Esophagus (tissue), 2 donors: Measurements from ENCODE around the gene COL4A2. TPM values are rescaled to one million over a fixed set of nuclear protein-coding genes. Genes with fewer than 3 reads are reported as not detected.

Experiments
- H3K27ac ChIP-seq, 2 donors: one replicate each; pipeline ENCODE4 v1.5.1; 2013; ENCODE audit warnings: low read depth in 2 of 2, mild to moderate bottlenecking in 2 of 2, inconsistent platforms in 1 of 2, low read length in 1 of 2, moderate library complexity in 1 of 2
- H3K27me3 ChIP-seq, 2 donors: one replicate each; pipeline ENCODE4 v1.6.1; 2013; ENCODE audit warnings: low read length in 2 of 2, control low read depth in 1 of 2, mild to moderate bottlenecking in 1 of 2; ENCODE audit not compliant: insufficient read depth in 2 of 2, control insufficient read depth in 1 of 2
- H3K36me3 ChIP-seq, 2 donors: one replicate each; pipeline ENCODE4 v1.6.1; 2013; ENCODE audit warnings: low read length in 1 of 2; ENCODE audit not compliant: control insufficient read depth in 2 of 2, insufficient read depth in 2 of 2
- H3K4me1 ChIP-seq, 2 donors: one replicate each; pipeline ENCODE4 v1.6.1; 2013; ENCODE audit warnings: low read length in 1 of 2; ENCODE audit not compliant: control insufficient read depth in 2 of 2, insufficient read depth in 2 of 2
- H3K4me3 ChIP-seq, 2 donors: one replicate each; pipeline ENCODE4 v1.5.1; 2013; ENCODE audit warnings: low read length in 2 of 2, mild to moderate bottlenecking in 2 of 2, low read depth in 1 of 2, moderate library complexity in 1 of 2
- H3K9me3 ChIP-seq, 2 donors: one replicate each; pipeline ENCODE4 v1.6.1; 2013; ENCODE audit warnings: mild to moderate bottlenecking in 2 of 2, low read depth in 1 of 2, low read length in 1 of 2, moderate library complexity in 1 of 2; ENCODE audit not compliant: control insufficient read depth in 2 of 2, insufficient read depth in 1 of 2
- WGBS, 2 donors: extraction: QIAGEN DNeasy Blood & Tissue Kit; methylation state at CpG; one replicate each; pipeline ENCODE4 v1.1.7; 2013; 5-methylcytosine and 5-hydroxymethylcytosine counted together
- polyA plus RNA-seq, 2 donors: library from polyadenylated mRNA; stranded (reverse); fragments of 200-250 nt; gene quantifications; one replicate each; pipeline ENCODE4 v1.2.3, GENCODE V29; 2013
- donor health status: healthy with polysubstance abuse.
- donor health status: Bipolar disorder and iron deficiency.

Gene COL4A2
- polyA plus RNA-seq, 2 donors = 25.3 to 39.2 TPM

- H3K9me3 ChIP-seq = no peaks in the 10 kb centered on the region
- peaks cover 2 to 12% of the 10 kb centered on the region in 2 donors for H3K4me1 ChIP-seq
- H3K27me3 ChIP-seq = no peaks in the 10 kb centered on the region
- 34 to 48% methylated on average over 5 of the region's 5 CpGs for WGBS, 2 donors
- no peak overlapping the region for H3K4me3 ChIP-seq
- peak overlapping the region in 1 of 2 donors; percentile 17 for H3K27ac ChIP-seq
- no peaks in the 10 kb centered on the region for H3K36me3 ChIP-seq
Observed at GRCh38 chr13:110263888-110264287, 43.2 kb upstream of the COL4A2 start.

DNA sequence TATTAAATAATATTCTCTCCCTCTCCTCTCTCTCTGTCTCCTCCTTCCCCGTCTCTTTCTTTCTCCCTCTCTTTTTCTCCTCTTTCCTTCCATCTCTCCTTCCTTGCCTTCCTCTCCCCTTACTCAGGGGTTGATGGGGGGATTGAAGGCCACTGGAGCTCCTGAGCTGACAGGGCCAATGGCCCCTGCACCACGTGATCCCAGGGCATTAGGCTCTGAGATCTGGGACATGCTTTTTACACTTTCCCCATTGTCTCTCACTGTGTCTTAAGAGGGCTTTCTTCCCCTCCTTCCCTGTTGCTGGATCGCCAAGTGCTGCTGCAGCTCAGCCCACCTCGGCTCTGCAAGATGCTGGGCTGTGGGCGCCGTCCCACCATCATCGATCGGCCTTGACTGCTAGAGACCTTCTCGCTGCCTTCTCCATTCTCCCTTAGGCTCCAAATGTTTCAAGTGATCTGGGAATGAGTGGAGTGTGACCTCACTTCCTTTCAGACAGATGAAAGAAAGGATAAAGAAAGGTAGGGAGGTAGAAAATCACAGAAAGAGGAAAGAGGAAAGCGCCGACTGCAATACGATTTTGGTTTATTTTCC lies 42.3 kb upstream of the COL4A2 start:
- Histone ChIP-seq H3K9me3 (no peaks in the 10 kb centered on the region), H3K4me3 (no peak overlapping the region), H3K4me1 (peaks cover 2 to 11% of the 10 kb centered on the region in 2 donors), H3K36me3 (no peaks in the 10 kb centered on the region), H3K27ac (peak overlapping the region; percentile 5 to 34), H3K27me3 (no peaks in the 10 kb centered on the region)
- WGBS, 2 donors = 83 to 87% methylated on average over 12 of the region's 12 CpGs

- Histone ChIP-seq H3K4me1 (peaks cover 2 to 11% of the 10 kb centered on the region in 2 donors), H3K27me3 (no peaks in the 10 kb centered on the region), H3K27ac (no peak overlapping the region), H3K36me3 (no peaks in the 10 kb centered on the region), H3K9me3 (no peaks in the 10 kb centered on the region), H3K4me3 (no peak overlapping the region)
- 69 to 79% methylated on average over 6 of the region's 6 CpGs for WGBS, 2 donors
Observed at GRCh38 chr13:110265341-110265681, 41.8 kb upstream of the COL4A2 start.

DNA sequence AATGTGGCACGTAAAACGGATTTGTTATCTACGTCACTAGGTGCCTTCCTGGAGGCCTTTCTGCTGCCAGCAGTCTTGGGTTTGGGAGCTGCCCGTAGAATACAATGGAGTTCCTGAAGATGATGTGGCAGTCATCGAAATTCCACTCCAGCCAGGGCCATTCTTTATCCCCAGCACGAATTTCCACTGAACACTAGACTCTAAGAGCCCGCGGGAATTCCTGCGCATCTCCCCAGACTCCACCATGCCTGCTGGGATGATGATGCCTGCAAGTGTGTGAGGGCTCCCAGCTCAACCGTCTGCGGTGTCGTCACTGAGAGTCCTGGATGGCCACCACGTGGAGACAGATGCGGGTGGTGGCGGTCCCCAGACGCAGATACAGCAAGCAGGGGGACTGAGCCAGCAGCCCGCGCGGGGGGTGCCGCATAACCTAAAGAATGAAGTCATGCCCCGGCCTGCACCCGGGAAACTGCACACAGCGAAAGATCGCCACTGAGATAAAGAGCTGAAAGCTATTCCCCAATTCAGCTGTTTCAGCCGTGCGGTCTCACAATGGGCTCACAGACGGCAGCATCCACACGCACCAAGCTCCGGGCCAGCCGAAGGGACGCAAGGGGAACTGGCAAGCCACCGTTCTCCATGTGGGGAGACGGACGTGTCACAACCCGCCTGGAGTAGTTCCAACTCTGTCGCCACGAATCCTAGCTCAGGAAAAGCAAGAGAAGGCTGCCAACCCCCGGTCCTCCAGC lies 41.2 kb upstream of the COL4A2 start:
- peaks cover 2 to 11% of the 10 kb centered on the region in 2 donors for H3K4me1 ChIP-seq
- no peaks in the 10 kb centered on the region for H3K36me3 ChIP-seq
- WGBS, 2 donors = 61 to 64% methylated on average over 38 of the region's 38 CpGs
- no peaks in the 10 kb centered on the region for H3K9me3 ChIP-seq
- H3K27ac ChIP-seq = peak overlapping the region; percentile 11 to 21
- no peak overlapping the region for H3K4me3 ChIP-seq
- H3K27me3 ChIP-seq = no peaks in the 10 kb centered on the region

DNA sequence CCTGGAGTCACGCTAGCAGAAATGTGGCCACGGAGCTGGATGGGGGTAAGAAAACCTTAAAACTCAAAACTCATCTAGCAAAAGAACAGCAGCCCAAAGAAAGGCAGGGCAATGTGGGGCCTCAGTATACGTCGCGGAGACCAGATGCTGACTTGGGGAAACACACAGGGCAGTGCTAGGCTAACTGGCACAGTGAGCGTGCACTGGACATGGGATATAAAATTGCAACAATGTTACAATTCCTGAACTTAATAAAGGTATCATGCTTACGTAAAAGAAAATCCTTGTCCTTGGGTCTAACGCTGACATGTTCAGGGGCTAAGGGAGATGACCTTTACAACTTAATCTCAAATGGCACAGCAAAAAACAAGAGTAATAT lies 40.7 kb upstream of the COL4A2 start:
- Histone ChIP-seq H3K4me3 (no peak overlapping the region), H3K9me3 (no peaks in the 10 kb centered on the region), H3K27me3 (no peaks in the 10 kb centered on the region), H3K4me1 (peaks cover 2 to 11% of the 10 kb centered on the region in 2 donors), H3K27ac (peak overlapping the region in 1 of 2 donors; percentile 21), H3K36me3 (no peaks in the 10 kb centered on the region)
- 78 to 79% methylated on average over 8 of the region's 8 CpGs for WGBS, 2 donors

DNA sequence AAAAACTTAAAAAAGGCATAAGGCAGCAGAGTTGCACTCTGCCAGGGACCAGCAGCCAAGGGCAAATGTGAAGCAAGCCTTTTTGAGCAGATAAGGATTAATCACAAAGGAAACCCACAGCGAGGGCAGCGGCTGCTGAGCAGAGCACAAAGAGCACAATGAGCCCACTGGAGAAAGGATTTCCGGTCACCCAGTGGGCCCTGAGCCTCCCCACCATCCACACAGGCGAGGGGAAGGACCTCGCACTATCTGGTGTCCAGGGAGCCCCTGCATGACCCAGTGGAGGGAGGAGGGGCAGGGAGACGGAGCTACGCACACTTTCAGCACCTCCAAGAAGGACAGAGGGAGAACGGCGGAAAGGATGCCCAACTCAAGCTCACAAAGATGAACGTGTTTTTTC lies 40.1 kb upstream of the COL4A2 start:
- peaks cover 2 to 11% of the 10 kb centered on the region in 2 donors for H3K4me1 ChIP-seq
- WGBS, 2 donors = 62 to 65% methylated on average over 10 of the region's 10 CpGs
- no peak overlapping the region for H3K4me3 ChIP-seq
- no peaks in the 10 kb centered on the region for H3K36me3 ChIP-seq
- H3K27me3 ChIP-seq = no peaks in the 10 kb centered on the region
- no peak overlapping the region for H3K27ac ChIP-seq
- H3K9me3 ChIP-seq = no peaks in the 10 kb centered on the region

- 64 to 70% methylated on average over 6 of the region's 6 CpGs for WGBS, 2 donors
Observed at GRCh38 chr13:110268061-110268460, 39.0 kb upstream of the COL4A2 start.

GRCh38 chr13:110268576-110269185 lies 38.4 kb upstream of the COL4A2 start:
- Histone ChIP-seq H3K36me3 (no peaks in the 10 kb centered on the region), H3K27me3 (no peaks in the 10 kb centered on the region), H3K27ac (peak overlapping the region in 1 of 2 donors; percentile 15), H3K9me3 (no peaks in the 10 kb centered on the region), H3K4me3 (no peak overlapping the region), H3K4me1 (peaks cover 2 to 11% of the 10 kb centered on the region in 2 donors)
- WGBS, 2 donors = 79 to 81% methylated on average over 16 of the region's 16 CpGs

More at GRCh38 chr13:110268061-110268460, 39.0 kb upstream of the COL4A2 start:
- Histone ChIP-seq H3K4me3 (no peak overlapping the region), H3K9me3 (no peaks in the 10 kb centered on the region), H3K27me3 (no peaks in the 10 kb centered on the region), H3K36me3 (no peaks in the 10 kb centered on the region), H3K27ac (no peak overlapping the region), H3K4me1 (peaks cover 2 to 11% of the 10 kb centered on the region in 2 donors)

DNA sequence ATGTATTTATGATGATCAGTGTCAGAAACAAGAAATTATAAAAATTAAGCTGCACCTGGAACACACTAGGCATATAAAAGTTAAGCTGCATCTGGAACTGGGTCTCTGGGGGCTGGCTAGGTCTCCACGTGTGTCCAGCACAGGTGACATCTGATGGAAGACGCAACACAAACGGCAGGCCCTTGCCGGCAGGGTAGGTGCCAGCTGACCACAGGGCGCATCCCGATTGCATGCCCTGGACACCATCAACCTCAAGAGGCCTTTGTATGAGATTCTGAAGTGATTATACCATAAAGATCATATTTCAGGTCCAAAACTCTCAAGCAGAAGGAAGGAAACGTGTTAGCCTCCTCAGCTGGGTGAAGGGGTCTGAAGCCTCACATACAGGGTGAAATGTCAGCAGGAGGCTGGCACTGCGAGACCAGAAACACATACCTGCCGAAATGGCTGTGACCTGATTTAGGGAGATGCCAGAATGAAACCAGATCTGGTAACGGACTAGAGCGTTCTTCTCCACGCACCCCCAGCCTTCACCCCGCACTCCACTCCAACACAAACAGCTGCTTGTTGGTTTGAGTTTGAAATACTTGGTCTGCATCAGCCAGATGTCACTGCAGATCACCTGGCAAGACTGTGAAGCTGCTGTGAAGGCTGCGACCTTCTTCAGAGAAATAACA lies 37.4 kb upstream of the COL4A2 start:
- no peak overlapping the region for H3K27ac ChIP-seq
- 82 to 86% methylated on average over 14 of the region's 14 CpGs for WGBS, 2 donors
- H3K4me3 ChIP-seq = no peak overlapping the region
- H3K4me1 ChIP-seq = peaks cover 2 to 14% of the 10 kb centered on the region in 2 donors
- no peaks in the 10 kb centered on the region for H3K36me3 ChIP-seq
- no peaks in the 10 kb centered on the region for H3K27me3 ChIP-seq
- no peaks in the 10 kb centered on the region for H3K9me3 ChIP-seq
